AG10803 (cell line): ENCODE data around the gene ABTB2.
A peak's percentile ranks its signal among the peaks of the same experiment; 100 is the strongest.
"Not testable (repeated sequence)": the region's sequence is repeated elsewhere in the genome, so short reads cannot be mapped to it uniquely, and the experiment has no call there.

Source experiments
- DNase-seq: peaks from one replicate; pipeline ENCODE4 v3.0.0; 2010; ENCODE audit warnings: low read depth
- H3K4me3 ChIP-seq: 2 replicates; pipeline ENCODE4 v1.5.1; 2011; ENCODE audit warnings: mild to moderate bottlenecking, low read length, control low read depth
- CTCF ChIP-seq: conservative IDR thresholded peaks from 2 replicates; pipeline ENCODE4 v1.5.1; 2011; ENCODE audit warnings: mild to moderate bottlenecking, low read length, control low read depth, inconsistent platforms

The ABTB2 gene

GRCh38 chr11:34397811-34398210, 40.0 kb upstream of the ABTB2 start:
- no peak for DNase-seq
- no peak for TF ChIP-seq CTCF
- no peak overlapping the region for H3K4me3 ChIP-seq

- TF ChIP-seq CTCF, result no peak
- H3K4me3 ChIP-seq, result no peak overlapping the region
- no peak for DNase-seq
These were observed 39.3 kb upstream of the ABTB2 start for GRCh38 chr11:34397120-34397519.

- TF ChIP-seq CTCF, result no peak
- no peak overlapping the region for H3K4me3 ChIP-seq
- peak; percentile 43 for DNase-seq
These were observed 38.2 kb upstream of the ABTB2 start for GRCh38 chr11:34395916-34396550.

GRCh38 chr11:34394771-34395300, 37.0 kb upstream of the ABTB2 start:
- DNase-seq, result no peak
- no peak overlapping the region for H3K4me3 ChIP-seq
- no peak for TF ChIP-seq CTCF

GRCh38 chr11:34387653-34388052, 29.8 kb upstream of the ABTB2 start:
- no peak for TF ChIP-seq CTCF
- H3K4me3 ChIP-seq, result no peak overlapping the region

GRCh38 chr11:34386356-34386755, 28.5 kb upstream of the ABTB2 start:
- H3K4me3 ChIP-seq, DNase-seq: not testable (repeated sequence)

More at GRCh38 chr11:34387653-34388052, 29.8 kb upstream of the ABTB2 start:
- DNase-seq, result no peak

GRCh38 chr11:34382532-34383276, 24.9 kb upstream of the ABTB2 start:
- no peak for DNase-seq
- no peak for TF ChIP-seq CTCF
- H3K4me3 ChIP-seq, result no peak overlapping the region
